GM18873 (cell line): ENCODE data around the gene ENTR1.

Source experiments
- ATAC-seq: cut with Tn5 transposase; IDR thresholded peaks from one replicate; pipeline ENCODE4 v1.9.1; 2021; ENCODE audit warnings: mild to moderate bottlenecking, moderate library complexity, moderate number of reproducible peaks; ENCODE audit not compliant: unreplicated experiment, low FRiP score

ENTR1 gene

DNA sequence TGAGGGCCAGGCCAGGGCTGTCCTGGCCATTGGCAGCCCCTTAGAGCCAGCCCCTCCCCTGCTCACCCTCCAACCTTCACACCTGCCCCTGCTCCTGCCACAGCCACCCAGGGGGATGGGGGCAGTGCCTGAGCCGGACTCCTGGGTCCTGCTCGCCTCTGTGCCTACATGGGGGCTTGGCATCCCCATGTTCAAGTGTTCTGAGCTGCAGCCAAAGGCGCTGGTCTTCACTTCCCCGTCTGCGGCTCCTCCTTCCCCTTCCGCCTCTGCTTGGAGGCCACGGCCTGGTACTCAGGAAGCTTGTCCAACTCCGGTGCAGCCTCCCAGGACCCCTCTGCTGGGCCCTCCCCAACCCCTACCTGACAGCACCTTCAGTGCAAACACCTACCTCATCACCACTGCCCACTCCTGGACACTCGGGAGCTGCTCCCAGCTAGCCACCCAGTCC lies 44.6 kb downstream of the ENTR1 start:
- no peak for ATAC-seq

DNA sequence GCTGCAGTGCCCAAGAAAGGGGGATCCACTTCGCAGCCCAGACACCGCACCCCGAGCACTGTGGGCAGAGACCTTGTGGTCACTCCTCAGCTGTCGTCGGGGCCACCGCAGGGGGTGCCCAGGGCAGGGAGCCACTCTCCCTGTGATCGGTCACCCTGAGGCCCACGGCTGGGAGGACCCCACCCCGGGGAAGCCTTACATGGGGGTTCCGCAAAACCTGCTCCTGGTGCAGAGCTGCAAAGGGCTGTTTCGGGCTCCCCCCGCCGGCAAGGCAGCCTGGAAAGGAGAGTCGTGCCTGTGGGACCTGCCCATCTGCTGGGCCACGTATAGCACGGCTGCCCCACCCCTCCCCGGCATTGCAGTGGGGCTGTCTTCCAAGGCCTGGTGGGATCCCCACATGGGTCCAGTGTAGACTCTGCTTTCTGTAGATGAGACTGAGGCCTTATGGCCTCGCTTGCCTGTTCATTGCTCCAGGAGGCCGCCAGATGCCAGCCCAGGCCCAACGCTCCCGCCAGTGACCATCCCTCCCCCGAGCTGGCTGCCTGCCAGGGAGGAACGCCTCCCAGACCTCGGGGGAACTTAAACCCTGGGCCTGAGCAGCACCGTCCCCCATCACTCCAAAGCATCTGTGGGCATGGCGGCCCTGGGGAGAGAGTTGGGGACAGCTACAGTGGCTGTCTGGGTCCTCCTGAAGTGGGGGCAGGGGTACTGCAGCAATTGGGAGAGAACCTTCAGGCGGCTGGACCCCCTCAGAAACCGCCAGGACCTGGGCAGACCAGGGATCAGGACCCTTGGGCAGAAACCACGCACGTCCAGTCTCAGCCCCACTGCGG lies 45.3 kb downstream of the ENTR1 start:
- no peak for ATAC-seq

DNA sequence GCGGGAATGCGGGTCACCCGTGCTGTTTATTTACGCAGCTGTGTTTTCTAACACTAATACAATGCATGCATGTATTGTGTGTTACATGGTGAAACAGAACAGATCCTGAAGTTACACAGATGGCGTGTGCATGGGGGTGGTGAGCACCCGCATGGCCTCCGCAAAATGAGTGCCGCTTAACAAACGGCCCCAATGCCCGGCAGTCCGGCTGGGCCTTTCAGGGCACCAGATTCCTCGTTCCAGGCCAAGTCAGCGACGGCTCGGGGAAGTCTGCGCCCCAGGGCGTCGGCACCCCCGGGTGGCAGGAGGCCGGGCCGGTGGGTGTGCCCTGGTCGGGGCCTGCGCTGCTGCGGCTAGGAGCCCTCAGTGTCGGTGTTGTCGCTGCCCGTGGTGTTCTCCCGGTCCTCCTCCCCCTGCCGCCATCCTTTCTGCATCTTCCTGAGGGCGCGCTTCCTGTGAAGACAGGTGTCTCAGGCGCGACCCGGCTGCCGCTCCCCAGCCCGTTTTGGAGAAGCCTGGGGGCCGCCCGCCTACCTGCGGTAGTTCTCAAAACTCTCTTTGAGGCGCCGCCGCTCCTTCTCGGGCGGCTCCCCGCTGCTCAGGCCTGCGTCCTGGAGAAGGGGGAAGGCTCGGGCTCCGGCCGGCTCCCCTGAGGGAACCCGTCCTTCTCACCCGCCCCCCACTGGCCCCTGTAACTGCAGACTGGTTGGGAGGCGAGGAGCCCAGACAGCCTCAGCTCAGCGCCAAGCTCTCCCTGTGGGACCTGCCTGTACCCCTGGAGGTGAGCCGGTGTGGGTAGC lies 46.3 kb downstream of the ENTR1 start:
- ATAC-seq = peak; percentile 3

DNA sequence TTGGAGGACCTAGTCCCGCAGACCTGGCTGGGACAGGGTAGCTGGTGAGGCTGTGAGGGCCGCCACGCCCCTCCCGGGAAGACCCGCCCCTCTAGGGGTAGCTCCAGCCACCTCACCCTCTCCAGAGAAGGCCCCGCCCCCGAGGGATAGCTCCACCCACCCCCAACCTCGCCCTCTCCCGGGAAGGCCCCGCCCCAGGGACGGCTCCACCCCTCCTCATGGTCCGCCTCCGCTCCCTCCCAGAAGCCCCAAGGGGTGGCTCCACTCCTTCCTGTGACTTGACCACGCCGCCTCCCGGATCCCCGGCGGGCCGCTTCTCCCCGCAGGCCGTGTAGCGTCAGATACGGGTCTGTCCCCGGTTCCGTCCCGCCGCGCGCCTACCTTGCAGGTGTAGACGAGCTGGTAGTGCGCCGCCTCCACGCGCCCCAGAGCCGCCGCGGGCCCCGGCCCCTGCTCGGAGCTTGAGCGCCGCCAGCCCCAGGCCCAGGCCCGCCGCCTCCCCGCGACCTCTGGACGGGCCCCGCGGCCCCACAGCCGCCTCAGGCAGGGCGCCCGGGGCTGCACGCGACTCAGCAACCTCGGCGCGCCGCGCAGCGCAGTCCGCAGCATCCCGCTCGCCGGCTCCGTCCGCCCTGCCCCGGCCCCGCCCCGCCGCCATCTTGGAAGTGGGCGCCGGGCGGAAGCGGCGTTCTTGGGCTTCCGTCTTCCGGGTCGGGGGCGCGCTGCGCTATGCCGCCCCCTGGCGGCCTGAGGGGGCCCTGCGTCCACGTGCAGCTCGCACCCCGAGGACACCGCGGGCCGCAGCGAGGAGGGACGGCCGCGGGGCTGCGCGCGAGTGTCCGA lies 47.1 kb downstream of the ENTR1 start, which contains the start of gene DNLZ:
Gene DNLZ, minus strand, starts transcription at position 639 of the 843 bp plus-strand sequence. Its CDS starts 30 bp downstream, at position 609.
- peak; percentile 47 for ATAC-seq

DNA sequence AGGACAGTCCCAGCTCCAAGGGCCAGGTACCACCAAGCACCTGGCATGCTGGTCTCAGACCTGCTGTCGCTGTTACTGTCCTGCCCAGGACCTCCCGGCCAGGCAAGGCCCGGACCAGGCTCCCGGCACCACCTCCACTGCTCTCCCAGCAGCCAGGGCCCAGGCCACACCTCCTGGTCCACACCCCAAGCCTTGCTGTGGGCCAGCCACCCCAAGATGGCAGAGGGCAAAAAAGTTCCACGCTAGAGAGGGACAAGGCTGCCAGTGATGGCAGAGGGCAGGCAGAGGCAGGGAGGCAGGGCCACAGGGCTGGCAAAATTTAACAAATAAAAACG lies 48.0 kb downstream of the ENTR1 start:
- ATAC-seq = no peak

DNA sequence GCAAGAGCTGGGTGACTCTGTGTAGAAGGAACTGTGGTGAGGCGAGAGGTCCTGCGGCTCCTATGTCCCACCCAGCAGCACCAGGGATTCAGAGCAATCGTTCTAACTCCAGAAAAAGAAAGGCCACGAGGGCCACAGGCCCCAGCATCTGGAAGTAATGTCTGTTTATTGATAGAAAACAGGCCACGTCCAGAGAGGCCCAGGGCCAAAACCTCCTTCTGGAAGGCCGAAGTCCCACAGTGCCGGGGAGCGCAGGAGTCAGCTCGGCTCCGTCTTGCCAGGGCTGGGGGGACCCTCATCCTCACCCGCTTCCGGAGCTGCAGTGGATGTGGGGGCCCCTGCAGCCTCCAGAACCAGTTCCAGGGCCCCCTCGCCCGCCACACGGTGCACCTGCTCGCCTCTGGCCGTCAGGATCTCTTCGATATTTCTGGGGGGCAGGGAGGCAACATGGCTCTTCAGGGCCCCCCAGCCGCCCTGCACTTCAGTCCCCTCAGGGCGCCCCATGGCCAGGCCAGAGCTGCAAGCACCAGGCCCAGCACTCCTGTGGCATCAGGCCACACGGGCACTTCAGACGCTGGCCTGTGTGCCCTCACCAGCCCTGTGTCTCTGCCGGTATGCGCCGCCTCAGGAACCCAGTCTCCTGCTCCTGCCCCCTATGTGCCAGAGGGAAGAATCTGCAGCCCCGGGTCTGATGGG lies 48.5 kb downstream of the ENTR1 start:
- no peak for ATAC-seq

DNA sequence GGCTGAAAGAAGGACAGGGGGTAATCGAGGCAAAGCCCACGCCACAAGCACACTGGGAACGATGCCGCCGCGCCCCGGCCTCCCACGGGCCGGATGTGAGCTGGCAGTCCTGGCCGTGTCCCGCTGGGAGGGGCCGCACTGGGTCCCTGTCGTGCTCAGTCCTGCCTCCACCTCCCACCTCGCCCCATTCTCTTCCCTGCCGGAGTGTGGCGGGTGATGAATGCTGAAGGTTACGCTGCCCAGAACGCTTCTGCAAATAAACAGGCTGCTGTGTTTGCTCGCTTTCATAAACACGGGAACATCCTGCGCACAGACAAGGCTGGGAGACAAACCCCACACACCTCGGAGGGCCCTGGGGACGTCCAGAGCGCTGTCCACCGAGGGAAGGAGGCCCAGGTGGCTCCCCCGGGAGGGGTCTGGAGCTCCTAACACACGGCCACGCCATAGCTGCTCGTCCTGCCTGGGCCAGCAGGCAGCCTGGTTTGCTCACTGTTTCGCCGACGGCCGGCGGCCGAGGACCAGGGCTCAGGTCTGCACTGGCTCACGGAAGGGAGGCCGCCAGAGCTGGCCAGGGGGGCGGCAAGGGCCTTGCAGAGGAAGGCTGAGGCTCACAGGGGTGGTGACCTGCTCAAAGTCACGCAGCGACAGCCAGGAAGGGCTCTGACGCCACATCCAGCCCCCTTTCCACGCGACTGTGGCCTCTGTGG lies 49.2 kb downstream of the ENTR1 start:
- ATAC-seq = no peak

DNA sequence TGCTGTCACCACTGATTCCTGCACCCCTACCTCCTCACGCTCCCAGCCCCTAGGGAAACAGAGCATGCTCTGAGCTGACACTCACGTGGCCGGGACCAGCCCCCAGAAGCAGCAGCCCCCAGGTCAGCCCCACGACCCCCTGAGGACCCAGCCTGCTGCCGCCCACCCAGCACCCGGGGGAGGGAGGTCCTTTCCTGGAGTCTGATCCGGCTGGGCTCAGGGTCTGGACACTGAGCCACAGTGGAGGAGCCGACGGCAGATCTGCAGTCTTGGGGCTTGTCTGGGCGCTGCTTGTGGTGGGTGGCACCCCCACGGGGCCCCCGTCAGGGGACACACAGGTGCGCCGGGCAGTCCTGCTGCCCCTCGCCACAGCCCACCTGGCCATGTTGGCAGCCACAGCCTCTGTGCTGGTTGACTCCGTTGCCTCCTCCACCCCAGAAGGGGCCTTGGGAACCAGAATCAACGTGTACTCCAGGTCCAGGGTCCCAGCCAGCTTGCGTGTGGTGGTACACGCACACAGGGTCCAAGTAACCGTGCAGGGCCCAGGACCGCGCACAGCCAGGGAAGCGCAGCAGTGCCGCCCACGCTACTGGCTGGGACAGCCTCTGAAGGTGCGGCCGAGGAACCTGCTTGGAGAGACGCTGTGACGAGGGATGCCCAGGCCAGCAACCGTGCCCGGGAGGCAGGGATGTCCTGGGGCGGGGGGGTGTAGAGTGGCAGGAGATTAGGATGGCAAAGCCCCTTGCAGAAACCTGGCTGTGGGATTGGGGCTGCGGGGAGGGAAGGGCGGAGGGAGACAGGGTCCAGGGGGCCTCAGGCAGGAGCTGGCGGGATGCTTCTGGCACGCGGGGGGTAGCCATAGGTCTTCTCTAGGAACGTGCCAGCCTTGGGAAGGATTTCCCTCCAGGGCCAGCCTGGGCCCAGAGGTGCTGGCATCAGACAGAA lies 50.4 kb downstream of the ENTR1 start:
- ATAC-seq = no peak

DNA sequence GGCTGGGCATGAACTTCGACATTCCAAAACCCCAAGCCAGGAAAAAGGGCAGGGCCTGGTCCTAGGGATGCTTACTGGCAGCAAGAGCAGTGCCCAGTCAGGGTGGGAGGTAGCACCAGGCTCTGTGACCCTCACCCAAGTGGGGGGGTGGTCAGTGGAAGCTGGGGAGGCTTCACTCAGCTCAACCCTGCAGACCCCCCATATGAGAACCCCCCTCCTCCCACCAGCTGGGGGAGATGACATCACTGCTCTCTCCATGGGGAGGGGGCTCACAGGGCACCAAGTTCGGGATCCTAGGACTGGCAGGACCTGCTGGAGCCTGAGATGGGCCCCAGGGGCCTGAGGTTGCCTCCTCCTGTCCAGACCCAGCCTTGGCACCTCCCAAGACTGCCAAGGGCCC lies 51.5 kb downstream of the ENTR1 start:
- ATAC-seq = no peak

DNA sequence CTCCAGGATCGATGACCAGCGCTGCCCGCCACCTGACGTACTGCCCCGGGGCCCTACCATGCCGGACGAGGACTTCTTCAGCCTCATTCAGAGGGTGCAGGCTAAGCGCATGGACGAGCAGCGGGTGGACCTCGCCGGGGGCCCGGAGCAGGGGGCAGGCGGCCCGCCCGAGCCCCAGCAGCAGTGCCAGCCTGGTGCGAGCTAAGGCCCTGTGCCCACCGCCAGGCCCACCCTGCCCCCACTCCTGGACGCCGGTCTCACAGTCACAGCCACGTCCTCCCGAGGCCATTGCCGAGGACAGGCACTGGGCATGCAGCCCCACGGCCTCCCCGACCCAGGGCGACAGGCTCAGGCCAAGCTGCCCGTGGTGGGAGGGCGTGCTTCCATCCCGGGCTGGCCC lies 52.4 kb downstream of the ENTR1 start:
- ATAC-seq = no peak

DNA sequence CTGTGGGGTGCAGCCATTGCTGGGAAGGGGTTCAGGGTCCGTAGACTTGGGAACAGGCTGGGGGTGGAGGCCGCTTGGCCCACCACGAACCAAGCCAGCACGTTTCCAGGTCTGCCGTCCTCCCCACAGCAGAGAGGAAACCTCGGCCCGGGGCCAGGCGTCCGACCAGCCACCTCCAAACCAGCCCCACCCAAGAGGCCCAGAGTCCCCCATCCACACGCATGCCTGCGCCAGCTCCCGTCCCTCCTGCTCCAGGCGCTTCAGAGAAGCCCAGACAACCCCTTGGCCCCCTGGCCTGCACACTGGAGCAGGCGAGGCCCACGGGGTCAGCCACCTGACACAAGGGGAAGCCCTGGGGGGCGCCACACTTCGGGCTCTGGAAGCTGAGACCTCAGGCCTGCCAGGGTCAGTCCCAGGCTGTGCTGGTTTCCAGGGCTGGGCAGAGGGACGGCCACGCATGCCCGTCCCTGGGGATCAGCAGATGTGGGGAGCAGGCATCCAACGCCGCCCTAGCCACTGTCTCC lies 53.1 kb downstream of the ENTR1 start:
- no peak for ATAC-seq

DNA sequence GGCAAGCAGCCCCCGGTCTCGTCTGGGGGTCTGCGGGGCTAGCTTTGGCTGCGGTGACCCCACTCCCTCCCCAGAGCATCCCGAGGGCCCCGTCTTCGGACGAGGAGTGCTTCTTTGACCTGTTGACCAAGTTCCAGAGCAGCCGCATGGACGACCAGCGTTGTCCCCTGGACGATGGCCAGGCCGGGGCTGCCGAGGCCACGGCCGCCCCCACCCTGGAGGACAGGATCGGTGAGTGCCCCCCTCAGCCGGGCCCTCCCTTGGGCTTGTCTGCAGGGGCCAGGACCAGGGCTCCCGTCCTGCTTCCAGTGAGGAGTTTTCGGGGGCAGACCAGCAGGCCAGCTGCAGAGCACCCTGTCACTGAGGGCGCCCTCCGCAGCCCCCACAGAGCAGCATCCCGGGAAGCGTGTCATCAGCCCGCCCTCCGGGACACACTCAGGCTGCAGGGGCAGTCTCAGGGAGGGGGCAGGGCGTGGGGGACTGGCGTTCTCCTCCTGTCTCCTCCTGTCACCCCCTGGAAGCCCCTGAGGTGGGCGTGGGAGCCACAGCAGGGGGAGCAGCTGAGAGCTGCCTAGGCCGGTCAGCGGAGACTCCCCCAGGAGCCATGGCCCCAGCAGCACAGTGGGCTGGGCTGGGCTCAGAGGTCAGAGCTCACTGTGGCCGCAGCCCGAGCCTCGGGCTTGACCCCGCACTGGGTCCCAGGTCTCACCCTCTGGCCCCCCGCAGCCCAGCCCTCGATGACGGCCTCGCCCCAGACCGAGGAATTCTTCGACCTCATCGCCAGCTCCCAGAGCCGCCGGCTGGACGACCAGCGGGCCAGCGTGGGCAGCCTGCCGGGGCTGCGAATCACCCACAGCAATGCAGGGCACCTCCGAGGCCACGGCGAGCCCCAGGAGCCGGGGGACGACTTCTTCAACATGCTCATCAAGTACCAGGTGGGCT lies 54.5 kb downstream of the ENTR1 start:
- ATAC-seq = no peak

DNA sequence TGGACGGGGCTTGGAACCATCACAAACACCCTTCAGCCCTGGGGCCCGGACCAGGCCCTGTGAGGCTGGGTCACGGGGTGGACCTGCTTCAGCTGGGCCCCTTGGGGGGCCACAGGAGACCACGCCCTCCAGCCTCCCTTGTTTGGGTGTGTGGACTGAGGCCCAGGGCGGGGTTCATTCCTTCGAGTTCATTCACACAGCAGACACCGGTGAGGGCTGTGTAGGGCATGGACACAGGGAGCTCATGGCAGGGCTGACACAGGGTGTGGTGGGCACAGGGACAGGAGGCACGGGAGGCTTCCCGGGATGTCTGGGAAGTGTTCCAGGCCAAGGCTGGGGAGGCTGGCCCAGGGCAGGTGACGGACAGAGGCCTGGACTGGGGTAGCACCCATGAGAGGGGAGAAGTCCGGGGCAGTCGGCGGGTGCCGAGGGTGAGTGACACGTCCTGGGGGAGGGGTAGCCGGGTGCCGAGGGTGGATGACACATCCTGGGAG lies 55.8 kb downstream of the ENTR1 start:
- ATAC-seq = no peak

DNA sequence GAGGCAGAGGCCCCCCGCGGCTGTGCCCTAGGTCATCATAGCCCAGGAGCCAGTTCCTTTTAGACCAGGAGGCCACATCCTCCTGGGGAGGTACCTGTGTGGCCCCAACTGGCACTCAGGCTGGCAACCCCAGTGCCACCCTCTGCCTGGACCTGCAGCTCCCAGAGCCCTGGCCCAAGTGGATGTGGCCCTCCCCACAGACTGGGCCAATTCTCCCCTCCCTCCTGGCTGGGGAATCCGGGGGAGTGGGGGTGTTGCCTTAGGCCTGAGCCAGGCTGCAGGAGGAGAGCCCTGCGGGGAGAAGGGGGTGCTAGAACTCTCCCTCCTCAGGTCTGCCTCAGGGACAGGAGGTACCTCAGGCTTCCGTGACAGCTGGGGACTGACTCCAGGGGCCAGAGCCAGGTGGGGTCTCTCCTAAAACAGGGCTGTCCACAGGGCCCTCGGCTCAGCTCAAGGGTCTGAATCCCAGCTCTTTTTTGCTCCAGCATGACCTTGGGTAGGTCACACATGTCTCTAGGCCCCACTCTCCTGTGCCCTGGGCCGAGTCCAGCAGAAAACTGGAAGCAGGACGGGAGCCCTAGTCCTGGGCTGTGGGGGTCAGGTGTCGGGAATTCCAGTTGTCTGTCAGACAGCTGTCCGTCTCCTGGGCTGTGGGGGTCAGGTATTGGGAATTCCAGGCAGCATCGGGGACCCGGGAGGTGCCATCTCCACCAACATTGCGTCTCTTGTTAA lies 56.5 kb downstream of the ENTR1 start:
- ATAC-seq = no peak

DNA sequence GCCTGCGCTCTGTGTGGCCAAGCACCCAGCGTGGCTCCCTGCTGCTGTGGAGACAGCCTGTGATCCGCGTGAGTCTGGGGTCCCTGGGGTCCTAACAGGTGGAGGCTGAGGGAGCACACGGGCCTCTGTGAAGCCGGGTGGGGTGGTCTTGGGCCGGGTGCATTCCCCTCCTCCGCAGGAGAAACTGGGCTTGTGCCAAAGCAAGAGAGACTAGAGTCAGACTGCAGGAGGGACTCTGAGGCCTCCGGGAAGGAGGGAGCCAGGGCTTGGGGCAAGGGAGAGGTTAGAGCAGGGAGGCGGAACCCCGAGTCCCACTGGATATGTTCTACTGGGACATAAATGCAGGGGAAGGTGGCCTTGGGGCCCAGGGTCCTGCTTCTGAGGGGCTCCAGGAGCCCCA lies 57.3 kb downstream of the ENTR1 start:
- no peak for ATAC-seq

DNA sequence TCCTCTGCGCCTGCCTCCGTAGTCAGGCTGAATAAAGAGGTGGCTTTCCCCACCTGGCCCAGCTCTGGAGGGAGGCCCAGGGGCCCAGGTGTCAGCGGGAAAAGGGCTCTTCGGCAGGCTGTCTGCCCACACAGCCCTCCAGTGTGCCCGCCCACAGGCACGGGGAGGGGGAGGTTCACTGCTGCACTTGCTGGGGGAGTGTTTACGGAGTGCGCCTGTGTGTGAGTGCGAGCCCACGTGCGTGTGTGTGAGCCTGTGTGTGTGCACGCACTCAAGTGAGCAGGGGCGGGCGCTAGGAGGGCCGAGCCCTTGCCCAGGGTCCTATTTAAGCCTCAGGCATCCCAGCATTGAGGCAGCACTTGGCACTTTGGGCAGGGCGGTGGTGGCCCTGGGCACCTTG lies 57.7 kb downstream of the ENTR1 start:
- no peak for ATAC-seq
